Measurements from ENCODE around the gene DECR2. TPM values are rescaled to one million over a fixed set of nuclear protein-coding genes. Genes with fewer than 3 reads are reported as not detected.

DECR2 gene
- total RNA-seq, 1 donor from 2014 or later, result 17.4 TPM

GRCh38 chr16:457732-458400 lies 56.2 kb downstream of the DECR2 start:
- Histone ChIP-seq H3K79me2 (ENCODE audit: insufficient read depth, low read length) (peaks cover 34% of the 10 kb centered on the region), H3K9ac (ENCODE audit: low read length) (no peak overlapping the region), H3K4me2 (ENCODE audit: low read length) (no peak overlapping the region), H4K20me1 (ENCODE audit: insufficient read depth, low read length) (peaks cover 59% of the 10 kb centered on the region), H3K27ac (ENCODE audit: low read depth, low read length) (no peak overlapping the region), H3K4me3 (ENCODE audit: insufficient read depth, low read depth, low read length) (no peak overlapping the region), H3K4me1 (ENCODE audit: insufficient read depth, low read length) (no peaks in the 10 kb centered on the region), H2AFZ (ENCODE audit: low read depth, low read length) (no peak overlapping the region), H3K36me3 (ENCODE audit: insufficient read depth, low read length) (peaks cover 6% of the 10 kb centered on the region), H3K27me3 (ENCODE audit: insufficient read depth, low read length) (no peaks in the 10 kb centered on the region), H3K9me3 (ENCODE audit: insufficient read depth, low read depth, low read length) (no peaks in the 10 kb centered on the region)
- Mint-ChIP-seq H3K36me3 (ENCODE audit: low read depth, unreplicated experiment) (peaks cover 8% of the 10 kb centered on the region), H3K27me3 (ENCODE audit: low read depth, unreplicated experiment) (no peaks in the 10 kb centered on the region), H3K4me1 (ENCODE audit: low read depth, unreplicated experiment) (peaks cover 8% of the 10 kb centered on the region), H3K27ac (ENCODE audit: unreplicated experiment) (no peak overlapping the region), H3K9me3 (ENCODE audit: unreplicated experiment) (no peaks in the 10 kb centered on the region), H3K4me3 (ENCODE audit: unreplicated experiment) (no peak overlapping the region)
- no peak for FAIRE-seq
- TF ChIP-seq CTCF (IDR thresholded peaks at IDR 0.05; ENCODE audit: insufficient read depth, low read depth, low read length), result no peak
- no peak for TF ChIP-seq EZH2 (IDR thresholded peaks at IDR 0.05; ENCODE audit: insufficient read depth, low read length)
- DNase-seq (ENCODE audit: low read depth), result no peak

GRCh38 chr16:459761-460160 lies 58.1 kb downstream of the DECR2 start:
- no peak overlapping the region for H3K9ac ChIP-seq (ENCODE audit: low read length)
- H3K4me3 Mint-ChIP-seq (ENCODE audit: unreplicated experiment), result no peak overlapping the region
- H3K9me3 ChIP-seq (ENCODE audit: insufficient read depth, low read depth, low read length), result no peaks in the 10 kb centered on the region
- H3K4me1 ChIP-seq (ENCODE audit: insufficient read depth, low read length), result no peaks in the 10 kb centered on the region
- no peak overlapping the region for H3K4me2 ChIP-seq (ENCODE audit: low read length)
- no peak overlapping the region for H3K27ac Mint-ChIP-seq (ENCODE audit: unreplicated experiment)
- H3K4me1 Mint-ChIP-seq (ENCODE audit: low read depth, unreplicated experiment), result peaks cover 8% of the 10 kb centered on the region
- no peak overlapping the region for H3K27ac ChIP-seq (ENCODE audit: low read depth, low read length)
- TF ChIP-seq CTCF (IDR thresholded peaks at IDR 0.05; ENCODE audit: insufficient read depth, low read depth, low read length), result no peak
- TF ChIP-seq EZH2 (IDR thresholded peaks at IDR 0.05; ENCODE audit: insufficient read depth, low read length), result no peak
- H3K9me3 Mint-ChIP-seq (ENCODE audit: unreplicated experiment), result no peaks in the 10 kb centered on the region
- H3K79me2 ChIP-seq (ENCODE audit: insufficient read depth, low read length), result peaks cover 36% of the 10 kb centered on the region
- no peak overlapping the region for H2AFZ ChIP-seq (ENCODE audit: low read depth, low read length)
- H3K4me3 ChIP-seq (ENCODE audit: insufficient read depth, low read depth, low read length), result no peak overlapping the region
- H3K36me3 ChIP-seq (ENCODE audit: insufficient read depth, low read length), result peaks cover 6% of the 10 kb centered on the region
- H3K27me3 Mint-ChIP-seq (ENCODE audit: low read depth, unreplicated experiment), result no peaks in the 10 kb centered on the region
- no peaks in the 10 kb centered on the region for H3K27me3 ChIP-seq (ENCODE audit: insufficient read depth, low read length)
- peaks cover 8% of the 10 kb centered on the region for H3K36me3 Mint-ChIP-seq (ENCODE audit: low read depth, unreplicated experiment)
- FAIRE-seq, result no peak
- peaks cover 66% of the 10 kb centered on the region for H4K20me1 ChIP-seq (ENCODE audit: insufficient read depth, low read length)
- no peak for DNase-seq (ENCODE audit: low read depth)

GRCh38 chr16:460787-461186 lies 59.1 kb downstream of the DECR2 start:
- Mint-ChIP-seq H3K27me3 (ENCODE audit: low read depth, unreplicated experiment) (no peaks in the 10 kb centered on the region), H3K9me3 (ENCODE audit: unreplicated experiment) (peaks cover 1% of the 10 kb centered on the region), H3K36me3 (ENCODE audit: low read depth, unreplicated experiment) (peaks cover 11% of the 10 kb centered on the region)

More at GRCh38 chr16:460787-461186, 59.1 kb downstream of the DECR2 start:
- peaks cover 8% of the 10 kb centered on the region for H3K4me1 Mint-ChIP-seq (ENCODE audit: low read depth, unreplicated experiment)
- Histone ChIP-seq H3K79me2 (ENCODE audit: insufficient read depth, low read length) (peaks cover 36% of the 10 kb centered on the region), H3K9ac (ENCODE audit: low read length) (no peak overlapping the region), H2AFZ (ENCODE audit: low read depth, low read length) (no peak overlapping the region), H3K36me3 (ENCODE audit: insufficient read depth, low read length) (peaks cover 6% of the 10 kb centered on the region), H3K27me3 (ENCODE audit: insufficient read depth, low read length) (no peaks in the 10 kb centered on the region), H3K27ac (ENCODE audit: low read depth, low read length) (no peak overlapping the region), H3K9me3 (ENCODE audit: insufficient read depth, low read depth, low read length) (no peaks in the 10 kb centered on the region), H3K4me2 (ENCODE audit: low read length) (no peak overlapping the region), H4K20me1 (ENCODE audit: insufficient read depth, low read length) (peaks cover 64% of the 10 kb centered on the region), H3K4me1 (ENCODE audit: insufficient read depth, low read length) (no peaks in the 10 kb centered on the region), H3K4me3 (ENCODE audit: insufficient read depth, low read depth, low read length) (no peak overlapping the region)
- no peak overlapping the region for H3K4me3 Mint-ChIP-seq (ENCODE audit: unreplicated experiment)
- no peak for FAIRE-seq
- TF ChIP-seq CTCF (IDR thresholded peaks at IDR 0.05; ENCODE audit: insufficient read depth, low read depth, low read length), result no peak
- no peak for TF ChIP-seq EZH2 (IDR thresholded peaks at IDR 0.05; ENCODE audit: insufficient read depth, low read length)
- DNase-seq (ENCODE audit: low read depth), result no peak
- no peak overlapping the region for H3K27ac Mint-ChIP-seq (ENCODE audit: unreplicated experiment)
